Hepatocyte (in vitro differentiated cells): ENCODE data around the gene TAS2R1.

Source experiments
- CTCF ChIP-seq: fragments of 200-600 bp; sonication (generic); IDR thresholded peaks from 2 replicates; pipeline ENCODE4 v1.5.1; 2016; ENCODE audit warnings: antibody characterized with exemption, mild to moderate bottlenecking; ENCODE audit not compliant: poor library complexity
- EZH2 ChIP-seq: fragments of 200-600 bp; sonication (generic); IDR thresholded peaks from 2 replicates; pipeline ENCODE4 v1.6.1; 2016; ENCODE audit warnings: antibody characterized with exemption, mild to moderate bottlenecking, borderline replicate concordance
- EZH2phosphoT487 ChIP-seq: fragments of 200-600 bp; sonication (generic); IDR thresholded peaks from one replicate; pipeline ENCODE4 v1.6.1; 2018; ENCODE audit warnings: antibody characterized with exemption, mild to moderate bottlenecking, low read depth, moderate library complexity; ENCODE audit not compliant: unreplicated experiment, severe bottlenecking

GRCh38 chr5:9658706-9659105, 28.6 kb upstream of the TAS2R1 start:
- TF ChIP-seq CTCF, result no peak
- no peak for TF ChIP-seq EZH2
- no peak for TF ChIP-seq EZH2phosphoT487
